HG03095 (cell line): ENCODE data around the gene EPN2.

Experiments
- ATAC-seq: cut with Tn5 transposase; IDR thresholded peaks from one replicate; pipeline ENCODE4 v1.9.1; 2021; ENCODE audit warnings: moderate library complexity; ENCODE audit not compliant: unreplicated experiment

Gene EPN2

DNA sequence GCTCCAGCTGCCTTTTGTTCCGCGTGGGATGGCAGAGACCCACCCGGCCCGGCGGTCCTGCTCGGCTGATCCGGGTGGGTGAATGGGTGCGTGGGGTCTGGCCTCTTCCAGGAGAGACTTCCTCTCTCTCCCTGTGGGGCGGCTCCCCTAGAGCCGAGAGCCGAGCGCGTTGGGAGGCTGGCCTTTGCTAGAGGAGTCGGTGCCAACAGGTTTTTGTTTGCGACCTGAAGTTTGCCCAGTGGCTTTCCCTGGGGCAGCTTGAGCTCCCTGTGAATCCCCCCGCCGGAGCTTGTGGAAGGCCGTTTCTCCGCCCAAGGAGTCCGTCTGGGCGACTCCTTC lies 970 bp downstream of the EPN2 start:
- ATAC-seq = no peak

DNA sequence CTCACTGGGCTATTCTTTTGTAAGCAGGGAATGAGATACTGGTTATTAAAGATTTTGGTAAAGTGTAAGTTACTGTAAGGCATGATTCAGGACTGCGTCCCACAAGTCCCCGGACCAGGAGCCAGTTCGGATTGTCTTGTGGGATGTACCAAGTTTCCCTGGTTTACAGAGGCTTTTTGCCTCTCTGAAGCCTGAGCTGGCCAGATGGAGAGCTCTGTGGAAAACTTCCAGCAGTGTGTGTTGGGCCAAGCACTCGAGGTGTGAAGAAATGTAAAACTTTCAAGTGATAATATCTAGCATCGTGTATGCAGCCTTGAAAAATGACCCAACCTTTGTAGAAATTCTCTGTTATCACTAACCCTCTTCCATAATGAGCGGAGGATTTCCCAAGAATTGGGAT lies 2.4 kb downstream of the EPN2 start:
- no peak for ATAC-seq

DNA sequence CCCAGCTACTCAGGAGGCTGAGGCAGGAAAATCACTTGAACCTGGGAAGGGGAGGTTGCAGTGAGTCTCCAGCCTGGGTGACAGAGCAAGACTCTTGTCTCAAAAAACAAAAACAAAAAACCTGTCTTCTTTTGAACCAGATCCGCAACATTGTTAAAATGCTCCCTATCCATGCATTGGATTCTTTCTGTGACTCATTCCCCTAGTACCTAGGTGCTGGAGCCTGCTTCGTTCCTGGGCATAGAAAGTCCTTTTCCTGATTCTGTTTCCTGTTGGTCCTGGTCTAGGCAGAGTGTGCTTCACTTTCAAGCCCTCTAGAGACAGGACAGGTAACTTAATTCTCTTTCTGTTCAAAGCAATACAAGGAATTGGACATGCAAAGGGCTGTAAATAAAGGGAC lies 5.2 kb downstream of the EPN2 start:
- ATAC-seq = no peak

DNA sequence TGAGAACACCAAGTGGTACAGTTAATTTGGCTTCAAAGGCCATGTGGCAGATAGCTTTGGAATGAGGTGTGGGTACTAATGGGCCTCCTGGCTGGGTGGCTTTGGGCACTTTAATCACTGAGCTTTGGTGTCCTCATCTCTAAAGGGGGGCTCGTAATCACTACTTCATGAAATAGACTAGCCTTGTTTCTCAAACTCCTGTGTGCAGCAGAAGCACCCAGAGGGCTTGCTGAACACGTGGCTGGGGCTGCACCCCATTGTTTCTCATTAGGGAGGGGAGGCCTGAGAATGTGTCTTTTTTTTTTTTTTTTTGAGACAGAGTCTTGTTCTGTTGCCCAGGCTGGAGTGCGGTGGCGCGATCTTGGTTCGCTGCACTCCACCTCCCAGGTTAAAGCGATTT lies 5.8 kb downstream of the EPN2 start:
- no peak for ATAC-seq

DNA sequence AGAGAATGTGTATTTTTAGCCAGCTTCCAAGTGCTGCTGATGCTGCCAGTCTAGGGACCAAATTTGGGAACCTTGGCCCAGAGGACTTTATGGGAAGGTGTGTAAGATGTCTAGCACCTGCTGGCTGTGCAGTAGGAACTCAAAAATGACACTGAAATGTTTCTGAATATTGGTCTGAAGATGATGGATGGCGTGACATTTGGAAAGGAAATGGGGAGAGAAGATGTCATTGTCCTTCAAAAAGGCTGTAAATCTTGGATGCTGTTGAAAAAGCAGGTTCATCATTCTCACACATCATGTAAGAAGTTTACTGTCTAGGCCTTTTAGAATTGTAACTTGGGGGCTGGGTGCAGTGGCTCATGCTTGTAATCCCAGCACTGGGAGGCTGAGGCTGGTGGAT lies 6.7 kb downstream of the EPN2 start:
- ATAC-seq = no peak

DNA sequence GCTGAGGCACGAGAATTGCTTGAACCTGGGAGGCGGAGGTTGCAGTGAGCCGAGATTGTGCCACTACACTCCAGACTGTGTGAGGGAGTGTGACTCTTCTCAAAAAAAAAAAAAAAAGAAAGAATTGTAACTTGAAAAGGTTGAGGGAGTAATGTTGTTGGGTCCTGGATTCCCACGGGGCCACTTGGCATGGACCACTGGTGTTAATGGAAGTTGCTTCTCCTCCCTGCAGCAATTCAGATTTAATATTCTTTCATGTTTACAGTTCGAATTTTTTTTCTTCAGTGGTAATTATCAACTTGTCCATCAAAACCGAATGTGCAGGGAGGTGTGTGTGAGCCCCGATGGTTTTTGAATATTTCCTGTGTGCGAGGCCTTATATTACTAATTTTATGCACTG lies 7.2 kb downstream of the EPN2 start:
- ATAC-seq = no peak

DNA sequence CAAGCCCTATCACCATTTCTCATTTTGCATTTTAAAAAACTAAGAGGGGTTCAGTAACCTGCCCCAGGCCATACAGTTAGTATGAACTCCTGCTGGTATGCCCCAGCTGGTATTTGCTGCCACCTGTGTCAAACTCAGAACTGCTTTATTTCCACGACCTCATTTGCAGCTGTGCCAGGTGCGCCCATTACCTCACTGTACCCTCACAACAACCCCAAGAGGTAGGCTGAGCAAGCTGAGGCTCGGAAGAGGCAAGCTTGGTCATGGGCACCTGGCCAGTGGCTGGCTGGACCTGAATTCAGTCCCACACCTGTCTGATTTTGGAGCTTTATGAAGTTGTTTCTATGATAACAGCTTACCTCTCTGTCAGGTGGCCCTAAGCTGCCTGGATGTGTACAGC lies 7.6 kb downstream of the EPN2 start:
- ATAC-seq = no peak

DNA sequence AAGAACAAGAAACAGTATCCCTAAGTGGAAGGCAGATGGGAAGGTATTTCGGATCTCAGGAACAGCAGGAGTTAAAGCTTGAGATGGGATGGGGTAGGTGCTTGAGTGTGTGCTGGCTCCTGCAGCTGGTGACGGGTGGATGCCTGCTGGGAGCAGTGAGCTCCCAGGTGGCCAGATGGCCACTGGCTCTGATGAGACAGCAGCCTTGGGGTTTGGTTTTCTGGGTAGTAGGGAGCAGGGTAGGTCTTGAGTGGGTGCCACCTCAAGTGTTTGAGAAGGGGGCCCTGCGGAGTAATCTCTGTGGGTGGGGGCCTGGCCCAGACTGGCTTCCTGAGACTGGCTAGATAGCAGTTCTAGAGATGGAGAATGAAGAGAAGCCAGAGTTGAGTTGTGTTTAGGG lies 10.3 kb downstream of the EPN2 start:
- no peak for ATAC-seq

DNA sequence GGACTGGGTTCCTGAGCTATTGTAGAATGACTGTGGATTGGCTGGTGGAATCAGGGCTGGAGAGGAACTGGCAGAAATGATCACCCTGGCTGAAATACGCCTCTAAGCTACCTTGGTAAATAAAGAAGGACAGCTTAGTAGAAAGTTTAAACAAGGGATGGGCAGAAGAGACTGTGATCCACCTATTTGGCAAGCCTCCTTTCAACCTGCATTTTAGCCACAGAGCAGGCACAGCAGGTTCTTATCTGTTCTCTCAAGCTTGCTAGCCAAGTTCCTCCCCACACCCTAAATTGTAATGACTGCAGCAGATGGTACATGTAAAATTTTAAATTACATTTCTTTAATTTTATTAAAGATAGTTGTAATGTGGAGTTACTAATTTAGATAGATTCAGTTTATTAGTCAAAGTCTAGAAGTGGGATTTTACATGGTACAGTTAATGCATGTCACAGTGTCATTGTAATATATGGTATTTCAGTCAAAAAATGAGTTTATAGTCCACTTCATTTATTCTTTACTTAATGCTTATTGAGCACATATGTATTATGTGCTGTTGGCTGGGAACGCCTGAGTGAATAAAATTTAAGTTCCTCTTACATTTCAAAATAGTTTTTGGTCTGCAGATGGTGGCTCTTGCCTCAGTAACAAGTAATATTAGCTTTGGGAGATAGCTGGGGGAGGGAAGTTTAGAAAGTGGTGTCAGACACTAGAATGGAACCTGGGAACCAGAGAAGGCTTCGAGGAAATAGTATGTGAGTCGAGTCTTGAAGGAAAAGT lies 11.2 kb downstream of the EPN2 start:
- ATAC-seq = no peak

DNA sequence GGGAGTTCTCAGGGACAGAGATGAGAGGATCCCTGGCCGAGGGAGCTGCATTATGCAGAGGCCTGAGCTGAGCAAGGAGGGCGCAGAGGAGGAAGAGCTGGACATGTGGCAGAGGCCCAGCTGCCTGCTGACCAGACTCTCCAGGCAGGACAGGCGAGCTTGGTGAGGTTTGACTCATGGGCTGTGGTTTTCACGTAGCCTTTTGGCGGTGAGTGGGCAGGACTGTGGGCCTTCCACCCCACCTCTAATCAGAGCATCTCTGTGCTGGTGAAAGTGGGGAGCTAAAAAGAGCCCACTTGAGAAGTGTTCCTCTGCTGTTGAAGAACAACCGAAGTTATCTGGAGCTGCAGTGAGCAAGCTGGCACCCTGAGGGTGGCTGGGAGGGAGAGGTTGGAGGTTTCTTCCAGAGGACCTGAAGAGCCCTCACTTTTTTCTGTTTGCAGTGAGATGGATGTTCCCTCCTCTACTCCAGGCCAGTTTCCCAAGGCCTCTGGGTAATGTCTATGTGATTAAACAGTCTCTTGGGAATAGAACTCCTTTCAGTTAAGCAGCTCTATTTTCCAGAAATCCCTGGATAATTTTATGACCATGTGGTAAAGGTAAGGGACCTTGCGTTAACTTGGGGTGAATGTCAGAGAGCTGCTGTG lies 11.9 kb downstream of the EPN2 start:
- no peak for ATAC-seq

DNA sequence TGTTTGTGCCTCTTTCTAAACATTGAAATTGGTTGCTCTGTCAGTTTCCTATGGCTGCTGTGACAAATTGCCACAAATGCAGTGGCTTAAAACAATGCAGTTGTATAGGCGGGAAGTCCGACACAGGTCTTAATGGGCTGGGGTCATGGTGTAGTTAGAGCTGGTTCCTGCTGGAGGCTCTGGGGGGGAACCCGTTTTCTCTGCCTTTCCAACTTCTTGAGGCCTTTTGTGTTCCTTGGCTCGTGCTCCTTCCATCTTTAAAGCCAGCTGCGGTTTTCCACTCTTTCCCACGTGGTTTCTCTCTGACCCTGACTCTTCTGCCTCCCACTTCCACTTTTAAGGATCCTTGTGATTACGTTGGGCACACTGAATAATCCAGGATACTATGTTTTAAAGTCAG lies 12.5 kb downstream of the EPN2 start:
- ATAC-seq = no peak

DNA sequence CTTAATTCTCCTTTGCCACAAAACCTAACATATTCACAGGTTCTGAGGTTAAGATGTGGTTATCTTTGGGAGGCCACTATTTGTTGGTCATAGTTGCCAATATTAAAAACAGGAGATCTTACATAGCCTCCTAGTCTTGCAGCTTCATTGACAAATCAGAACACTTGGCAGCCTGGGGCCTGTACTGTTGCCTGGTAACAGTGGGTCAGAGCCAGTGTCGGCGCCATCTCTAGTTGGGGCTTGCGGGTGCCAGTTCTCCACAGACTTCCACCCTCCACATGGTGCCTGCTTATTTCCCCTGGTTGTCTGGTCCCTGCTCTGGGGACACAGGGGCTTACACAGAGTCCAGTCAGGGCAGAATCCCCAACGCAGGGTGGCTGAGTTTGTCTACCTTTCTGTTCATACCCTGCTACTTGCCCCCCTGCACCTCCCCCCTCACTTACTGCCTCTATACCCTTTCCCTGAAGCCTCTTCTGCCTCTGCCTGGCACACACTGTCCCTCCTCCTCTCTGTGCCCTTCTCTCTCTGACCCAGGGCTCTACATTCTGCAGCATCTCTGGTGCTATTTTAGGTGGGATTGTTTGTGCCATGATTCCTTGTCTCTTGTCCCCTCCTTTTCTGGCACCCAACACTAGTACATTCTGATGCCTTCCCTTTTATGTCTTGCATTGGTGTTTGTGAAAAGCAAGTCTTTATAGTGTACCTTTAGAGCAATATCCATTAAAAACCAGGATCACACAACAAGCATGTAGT lies 13.4 kb downstream of the EPN2 start:
- ATAC-seq = no peak

DNA sequence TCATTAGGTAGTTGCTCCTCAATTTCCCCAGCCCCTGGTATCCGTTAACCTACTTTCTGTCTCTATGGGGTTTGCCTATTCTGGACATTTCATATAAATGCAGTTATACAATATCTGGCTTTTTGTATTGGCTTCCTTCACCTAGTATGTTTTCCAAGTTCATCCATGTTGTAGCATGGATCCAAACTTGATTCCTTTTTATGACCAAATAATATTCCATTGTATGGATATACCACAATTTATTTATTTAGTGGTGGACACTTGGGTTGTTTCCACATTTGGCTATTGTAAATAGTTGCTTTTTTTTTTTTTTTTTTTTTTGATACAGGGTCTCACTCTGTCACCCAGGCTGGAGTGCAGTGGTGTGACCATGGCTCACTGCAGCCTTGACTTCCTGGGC lies 15.9 kb downstream of the EPN2 start:
- ATAC-seq = no peak

DNA sequence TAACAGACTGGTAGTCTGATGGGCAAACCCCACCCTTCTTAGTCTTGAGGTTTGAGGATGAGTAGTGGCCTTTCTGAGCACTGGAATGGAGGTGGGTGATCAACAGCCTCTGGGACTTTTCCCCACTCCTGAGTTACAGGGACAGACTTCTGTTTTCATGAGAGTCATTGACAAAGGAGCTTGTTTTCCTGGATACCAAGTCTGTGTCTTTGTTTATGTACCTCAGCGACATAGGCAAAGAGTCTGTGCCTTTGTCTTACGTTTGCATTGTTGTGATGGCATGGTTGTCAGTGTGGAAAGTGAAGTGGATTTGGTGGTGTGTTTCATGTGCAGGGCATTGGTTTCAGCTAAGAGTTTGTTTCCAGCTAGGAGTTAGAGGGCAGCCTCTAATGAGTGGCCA lies 17.5 kb downstream of the EPN2 start:
- no peak for ATAC-seq

DNA sequence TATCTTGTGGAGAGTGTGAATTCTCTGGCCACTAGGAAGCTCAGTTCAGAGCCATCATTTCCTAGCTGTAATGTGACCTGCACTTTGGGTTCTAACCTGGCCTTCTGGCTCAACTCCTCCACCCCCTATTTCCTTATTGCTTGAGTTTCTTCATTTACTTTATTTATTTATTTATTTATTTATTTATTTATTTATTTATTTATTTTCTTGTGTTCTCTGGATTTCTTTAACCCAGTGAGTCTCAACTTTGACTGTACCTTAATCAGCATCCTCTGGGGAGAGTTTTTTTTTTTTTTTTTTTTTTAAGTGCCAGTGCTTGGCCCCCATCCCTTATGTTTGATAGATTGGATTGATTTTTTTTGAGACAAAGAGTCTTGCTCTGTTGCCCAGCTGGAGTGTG lies 18.1 kb downstream of the EPN2 start:
- no peak for ATAC-seq

DNA sequence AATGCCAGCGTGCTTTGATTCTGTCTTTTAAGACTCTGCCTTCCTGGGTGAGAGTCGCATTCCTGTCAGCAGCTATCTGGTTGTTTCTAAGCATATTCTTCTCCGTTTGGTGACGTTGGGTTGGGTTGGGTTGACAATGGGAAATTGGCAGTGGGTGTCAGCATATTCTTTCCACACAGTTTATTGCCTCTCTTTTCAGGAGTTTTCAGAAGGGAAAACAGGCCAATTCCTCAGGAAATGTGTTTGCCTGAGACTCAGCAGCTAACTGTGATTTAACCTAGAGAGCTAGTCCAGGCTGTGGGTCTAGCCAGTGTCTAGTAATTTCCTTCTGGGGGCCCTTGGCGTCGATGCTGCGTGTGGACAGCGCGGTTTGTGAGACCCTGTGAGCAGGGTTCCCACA lies 21.2 kb downstream of the EPN2 start:
- ATAC-seq = no peak

DNA sequence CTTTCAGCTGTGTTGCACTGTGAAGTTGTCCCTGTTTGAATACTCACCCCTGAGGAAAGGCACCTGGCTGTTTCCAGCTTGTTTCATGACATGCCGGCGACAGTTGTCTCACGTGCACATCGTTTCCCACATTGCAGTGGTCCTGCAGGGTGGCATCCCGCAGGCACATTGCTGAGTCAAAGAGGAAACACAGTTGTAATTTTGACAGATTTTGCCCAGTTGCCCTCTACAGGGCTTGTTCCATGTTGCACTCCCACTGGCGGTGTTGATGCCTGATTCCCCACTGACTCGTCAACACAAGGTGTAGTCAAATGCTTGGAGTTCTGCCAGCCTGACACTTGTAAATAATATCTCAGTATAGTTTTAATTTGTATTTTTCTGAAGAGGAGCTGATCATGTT lies 23.8 kb downstream of the EPN2 start:
- no peak for ATAC-seq

DNA sequence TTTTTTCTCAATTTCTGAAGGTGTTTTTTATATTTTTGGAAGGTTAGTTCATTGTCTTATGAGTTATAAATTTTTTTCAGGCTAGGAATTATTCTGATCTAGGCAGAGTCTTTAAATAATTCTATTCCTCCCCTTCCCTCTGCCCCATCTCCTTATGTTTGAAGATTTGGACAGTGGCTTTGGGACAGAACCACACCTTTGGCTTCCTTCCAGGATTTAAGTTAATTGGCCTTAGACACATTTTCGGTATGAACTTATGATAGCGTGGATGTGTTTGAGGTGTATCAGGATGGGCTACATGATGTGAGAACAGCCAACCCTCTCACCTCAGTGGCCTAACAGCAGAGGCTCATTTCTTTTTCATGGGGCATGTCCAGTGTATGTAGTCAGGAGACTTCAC lies 24.3 kb downstream of the EPN2 start:
- ATAC-seq = no peak

DNA sequence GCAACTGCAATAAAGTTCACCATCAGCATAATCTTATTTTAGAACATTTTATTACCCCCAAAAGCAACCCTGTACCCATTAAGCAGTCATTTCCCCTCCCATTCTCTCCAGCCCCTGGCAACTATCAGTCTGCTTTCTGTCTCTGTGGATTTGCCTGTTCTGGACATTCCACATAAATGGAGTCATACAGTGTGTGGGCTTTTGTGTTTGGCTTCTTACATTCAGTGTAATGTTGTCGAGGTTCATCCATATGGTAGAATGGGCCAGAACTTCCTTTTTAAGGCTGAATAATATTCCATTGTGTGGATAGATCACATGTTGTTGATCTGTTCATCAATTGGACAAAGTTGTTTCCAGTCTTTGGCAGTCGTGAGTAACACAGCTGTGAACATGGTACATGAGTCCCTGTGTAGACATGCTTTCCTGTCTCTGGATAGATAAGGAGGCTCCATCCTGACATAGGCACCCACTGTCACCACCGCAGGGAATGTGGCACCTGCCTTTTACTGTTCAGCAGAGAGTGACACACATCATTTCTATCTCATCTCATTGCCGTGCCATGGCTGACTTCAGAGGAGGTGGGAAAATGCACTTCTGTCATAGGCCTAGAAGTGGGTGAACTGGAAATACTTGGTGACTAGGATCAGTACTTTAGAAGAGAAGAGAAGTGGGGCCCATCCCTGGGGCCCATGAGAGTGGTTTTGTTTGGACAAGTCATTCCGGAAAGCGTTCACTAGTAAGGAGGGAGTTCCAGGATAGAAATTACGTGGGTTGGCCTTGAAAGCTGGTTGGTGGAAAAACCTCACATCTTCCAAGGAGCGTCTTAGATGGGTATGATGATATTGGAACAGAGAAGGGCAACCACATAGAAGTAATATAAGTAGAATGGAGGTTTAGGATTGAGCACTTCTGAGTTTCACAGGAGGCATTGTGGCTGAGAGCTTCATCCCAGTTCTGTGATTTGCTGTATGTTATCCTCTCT lies 25.8 kb downstream of the EPN2 start:
- no peak for ATAC-seq

DNA sequence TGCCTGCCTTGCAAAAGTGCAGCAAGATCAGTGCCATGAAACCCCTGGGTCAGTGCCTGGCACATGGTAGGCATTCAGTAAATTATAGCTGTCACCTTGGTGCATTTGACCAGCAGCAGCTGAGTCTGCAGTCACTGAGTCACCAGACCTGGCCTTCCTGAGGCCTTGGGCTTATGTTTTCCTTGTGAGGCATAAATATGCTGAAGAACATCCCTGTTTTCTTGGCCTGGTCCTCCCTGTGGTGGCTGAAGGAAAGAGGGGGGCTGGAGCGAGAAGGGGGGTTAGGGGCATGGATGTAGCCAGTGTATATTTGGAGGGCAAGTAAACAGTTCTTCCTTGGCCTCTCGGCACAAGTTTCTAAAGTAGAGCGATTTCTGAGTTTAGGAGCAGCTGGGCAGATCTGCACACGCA lies 26.5 kb downstream of the EPN2 start:
- ATAC-seq = no peak

DNA sequence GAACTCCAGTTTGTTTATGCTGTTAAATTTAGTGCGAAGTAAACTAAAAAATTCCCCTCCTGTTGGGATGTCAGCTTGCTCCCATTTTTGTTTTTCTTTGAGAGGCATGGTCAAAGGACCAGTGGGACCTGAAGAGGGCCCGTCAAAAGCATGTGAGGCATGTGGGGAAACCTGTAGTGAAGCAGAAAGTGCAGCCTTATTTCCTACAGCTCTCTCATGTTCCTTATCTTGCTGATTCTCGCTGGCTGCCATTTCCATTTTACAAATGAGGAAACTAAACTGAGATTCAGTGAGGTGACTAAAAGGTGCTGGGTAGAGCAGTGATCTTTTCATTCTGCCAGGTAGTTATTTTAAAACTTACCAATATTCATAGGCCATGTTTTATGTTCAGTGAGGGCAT lies 27.1 kb downstream of the EPN2 start:
- ATAC-seq = no peak
